Spleen (tissue), 11 donors: ENCODE data around the gene SLC2A4. TPM values are rescaled to one million over a fixed set of nuclear protein-coding genes. Genes with fewer than 3 reads are reported as not detected.

Experiments
- DNase-seq: peaks from one replicate; pipeline ENCODE4 v3.0.0-alpha.2; 2020
- H3K27ac ChIP-seq, 8 donors: fragments of 200-600 bp; sonication (generic) in 7 of 8; 1 replicate in 4 of 8; 2 replicates in 4 of 8; pipeline versions ENCODE4 v1.5.0 to v1.8.0; 2016 to 2021; ENCODE audit warnings: inconsistent platforms in 4 of 8, mild to moderate bottlenecking in 4 of 8, moderate library complexity in 1 of 8
- H3K27me3 ChIP-seq, 7 donors: fragments of 200-600 bp; sonication (generic) in 6 of 7; replicated peaks in 1 of 7; 1 replicate in 4 of 7; 2 replicates in 3 of 7; pipeline versions ENCODE4 v1.5.0 to v1.8.0; 2016 to 2021; ENCODE audit warnings: inconsistent platforms in 3 of 7, mild to moderate bottlenecking in 1 of 7
- H3K36me3 ChIP-seq, 6 donors: fragments of 200-600 bp; sonication (generic) in 5 of 6; 1 replicate in 4 of 6; 2 replicates in 2 of 6; pipeline versions ENCODE4 v1.5.0 to v1.8.0; 2016 to 2021; ENCODE audit warnings: inconsistent platforms in 2 of 6
- H3K4me1 ChIP-seq, 6 donors: fragments of 200-600 bp; sonication (generic) in 5 of 6; 1 replicate in 3 of 6; 2 replicates in 3 of 6; pipeline versions ENCODE4 v1.5.0 to v1.8.0; 2016 to 2021; ENCODE audit warnings: inconsistent platforms in 3 of 6
- H3K4me3 ChIP-seq, 8 donors: fragments of 200-600 bp; sonication (generic) in 7 of 8; 1 replicate in 4 of 8; 2 replicates in 4 of 8; pipeline versions ENCODE4 v1.5.0 to v1.8.0; 2016 to 2021; ENCODE audit warnings: inconsistent platforms in 4 of 8, mild to moderate bottlenecking in 4 of 8, moderate library complexity in 2 of 8
- H3K9me3 ChIP-seq, 8 donors: fragments of 200-600 bp; sonication (generic) in 7 of 8; 1 replicate in 4 of 8; 2 replicates in 4 of 8; pipeline versions ENCODE4 v1.5.0 to v1.8.0; 2016 to 2021; ENCODE audit warnings: inconsistent platforms in 4 of 8
- POLR2A ChIP-seq, 3 donors: fragments of 450-650 bp; IDR thresholded peaks; one replicate each; pipeline ENCODE4 v1.5.1; 2017; ENCODE audit warnings: antibody characterized with exemption in 3 of 3, mild to moderate bottlenecking in 1 of 3
- POLR2AphosphoS5 ChIP-seq, 3 donors: sonication (generic); formaldehyde crosslinking; IDR thresholded peaks; one replicate each; pipeline ENCODE4 v1.5.1; 2017; ENCODE audit warnings: antibody characterized with exemption in 3 of 3
- WGBS, 5 donors: extraction: QIAGEN DNeasy Blood & Tissue Kit in 3 of 5; methylation state at CpG; one replicate each; pipeline versions ENCODE4 v1.1.5 to v1.1.7; 2013 to 2018; 5-methylcytosine and 5-hydroxymethylcytosine counted together
- intact Hi-C: fragments of 100-400 bp; cut with DNase I; formaldehyde crosslinking; loops from one replicate; pipeline ENCODE4 v1.15.0; 2023; ENCODE audit warnings: low total_unique reads
- polyA plus RNA-seq, 3 donors: library from polyadenylated mRNA; stranded (reverse); fragments of 200-250 nt; gene quantifications; one replicate each; pipeline ENCODE4 v1.2.1, GENCODE V29; 2013
- total RNA-seq, 7 donors: library from RNA; depleted of rRNA in 3 of 7; stranded (reverse); fragments of >200 nt in 3 of 7; fragmentation: NEBNext Ultra II Directional in 4 of 7; extraction: Animal tissue kit (Norgen Biotek cat#: 25700) in 4 of 7; gene quantifications; one replicate each; pipeline versions ENCODE4 v1.1.0 to v1.2.1, GENCODE V29; 2016 to 2021
- TF ChIP-seq, protein P1 (sequence below), 11 experiments: fragments of 200-600 bp in 7 of 11; fragments of 450-650 bp in 4 of 11; sonication (generic) in 4 of 11; IDR thresholded peaks in 8 of 11; conservative IDR thresholded peaks in 3 of 11; 1 replicate in 7 of 11; 2 replicates in 4 of 11; pipeline versions ENCODE4 v1.4.0 to v1.8.0; 2016 to 2021; ENCODE audit warnings: antibody characterized with exemption in 11 of 11, inconsistent platforms in 4 of 11, mild to moderate bottlenecking in 1 of 11
- donor health status: healthy with polysubstance abuse.
- donor health status: DM: no; HTN: no; CAD: no; lungs with moderate emphysema.
- donor health status: DM: no; HTN: no; CAD: no.
- donor health status: Bipolar disorder and iron deficiency.
- donor health status: healthy.
- donor health status: DM: no; HTN: no; CAD: no.
- donor health status: DM: yes; HTN: yes; CAD: no.

Gene SLC2A4
- total and polyA plus RNA-seq, 10 donors, result 0.07 to 1.6 (median 0.49) TPM

DNA sequence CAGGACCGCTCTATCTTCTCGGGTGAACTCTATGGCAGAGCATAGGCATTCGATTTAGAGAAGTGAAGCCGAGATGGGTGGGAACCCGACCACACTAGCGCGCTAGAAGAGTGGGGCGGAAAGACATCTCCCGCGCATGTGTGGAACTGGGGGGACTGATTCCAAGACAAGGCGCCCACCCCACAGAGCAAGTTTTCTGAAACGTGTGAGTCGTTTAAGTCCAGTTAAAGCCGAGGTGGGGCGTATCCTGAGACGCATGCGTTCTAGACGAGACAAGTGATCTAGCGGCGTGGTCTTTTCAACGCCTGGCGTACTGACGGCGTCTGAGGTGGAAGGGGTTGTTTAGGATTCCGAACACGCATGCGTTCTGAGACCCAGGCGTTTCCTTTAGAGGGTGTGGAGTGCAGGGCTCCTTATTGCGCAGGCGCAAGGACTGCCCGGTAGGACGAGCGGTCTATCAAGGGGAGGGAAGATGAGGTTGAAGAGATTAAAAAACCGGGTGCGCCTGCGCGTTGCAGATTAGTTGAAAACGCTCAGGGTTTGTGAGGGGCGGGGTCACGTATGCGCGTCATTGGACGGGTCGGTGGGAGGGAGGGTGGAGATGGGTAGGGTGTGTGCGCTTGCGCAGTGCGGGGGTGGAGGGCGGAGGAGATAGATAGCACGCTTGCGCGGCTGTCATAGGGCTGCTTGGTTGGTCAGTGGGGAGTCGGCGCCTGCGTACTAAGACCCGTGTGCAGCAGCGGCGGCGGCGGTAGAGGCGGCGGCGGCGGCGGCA lies 25.6 kb downstream of the SLC2A4 start, which contains the start of gene EIF5A:
Gene EIF5A (plus strand): TSS at position 718 of the 775 bp plus-strand sequence. CDS start 2,008 bp downstream, outside the sequence.
- TF ChIP-seq, protein P1, sequence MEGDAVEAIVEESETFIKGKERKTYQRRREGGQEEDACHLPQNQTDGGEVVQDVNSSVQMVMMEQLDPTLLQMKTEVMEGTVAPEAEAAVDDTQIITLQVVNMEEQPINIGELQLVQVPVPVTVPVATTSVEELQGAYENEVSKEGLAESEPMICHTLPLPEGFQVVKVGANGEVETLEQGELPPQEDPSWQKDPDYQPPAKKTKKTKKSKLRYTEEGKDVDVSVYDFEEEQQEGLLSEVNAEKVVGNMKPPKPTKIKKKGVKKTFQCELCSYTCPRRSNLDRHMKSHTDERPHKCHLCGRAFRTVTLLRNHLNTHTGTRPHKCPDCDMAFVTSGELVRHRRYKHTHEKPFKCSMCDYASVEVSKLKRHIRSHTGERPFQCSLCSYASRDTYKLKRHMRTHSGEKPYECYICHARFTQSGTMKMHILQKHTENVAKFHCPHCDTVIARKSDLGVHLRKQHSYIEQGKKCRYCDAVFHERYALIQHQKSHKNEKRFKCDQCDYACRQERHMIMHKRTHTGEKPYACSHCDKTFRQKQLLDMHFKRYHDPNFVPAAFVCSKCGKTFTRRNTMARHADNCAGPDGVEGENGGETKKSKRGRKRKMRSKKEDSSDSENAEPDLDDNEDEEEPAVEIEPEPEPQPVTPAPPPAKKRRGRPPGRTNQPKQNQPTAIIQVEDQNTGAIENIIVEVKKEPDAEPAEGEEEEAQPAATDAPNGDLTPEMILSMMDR (IDR thresholded peaks at IDR 0.05 in 8 of 11, conservative IDR thresholded peaks at IDR 0.05 in 3 of 11), result no peak
- TF ChIP-seq POLR2A (IDR thresholded peaks at IDR 0.05) (peak; percentile 76 to 94 (median 91)), POLR2AphosphoS5 (IDR thresholded peaks at IDR 0.05) (peak; percentile 97 to 98 (median 98))
- H3K4me3 ChIP-seq, result peak within 1 kb of the TSS; percentile 89 to 97 (median 92)
- H3K9me3 ChIP-seq, result no peaks in the 10 kb centered on the region
- 0 to 1% (median 0%) methylated on average over 54 to 64 of the region's 64 CpGs for WGBS, 5 donors
- intact Hi-C loops, result loop anchor here (10.0 kb wide), 1 partner anchor 262 kb away; the partner anchor contains the start of gene SLC16A11
- H3K36me3 ChIP-seq, result peaks cover 0 to 30% (median 27%) of the 10 kb centered on the region in 6 donors
- H3K27me3 ChIP-seq, result no peaks in the 10 kb centered on the region
- peaks cover 26 to 50% (median 39%) of the 10 kb centered on the region in 6 donors for H3K4me1 ChIP-seq
- peak within 1 kb of the TSS; percentile 83 to 100 (median 98) for H3K27ac ChIP-seq
- DNase-seq, result peak; percentile 100

DNA sequence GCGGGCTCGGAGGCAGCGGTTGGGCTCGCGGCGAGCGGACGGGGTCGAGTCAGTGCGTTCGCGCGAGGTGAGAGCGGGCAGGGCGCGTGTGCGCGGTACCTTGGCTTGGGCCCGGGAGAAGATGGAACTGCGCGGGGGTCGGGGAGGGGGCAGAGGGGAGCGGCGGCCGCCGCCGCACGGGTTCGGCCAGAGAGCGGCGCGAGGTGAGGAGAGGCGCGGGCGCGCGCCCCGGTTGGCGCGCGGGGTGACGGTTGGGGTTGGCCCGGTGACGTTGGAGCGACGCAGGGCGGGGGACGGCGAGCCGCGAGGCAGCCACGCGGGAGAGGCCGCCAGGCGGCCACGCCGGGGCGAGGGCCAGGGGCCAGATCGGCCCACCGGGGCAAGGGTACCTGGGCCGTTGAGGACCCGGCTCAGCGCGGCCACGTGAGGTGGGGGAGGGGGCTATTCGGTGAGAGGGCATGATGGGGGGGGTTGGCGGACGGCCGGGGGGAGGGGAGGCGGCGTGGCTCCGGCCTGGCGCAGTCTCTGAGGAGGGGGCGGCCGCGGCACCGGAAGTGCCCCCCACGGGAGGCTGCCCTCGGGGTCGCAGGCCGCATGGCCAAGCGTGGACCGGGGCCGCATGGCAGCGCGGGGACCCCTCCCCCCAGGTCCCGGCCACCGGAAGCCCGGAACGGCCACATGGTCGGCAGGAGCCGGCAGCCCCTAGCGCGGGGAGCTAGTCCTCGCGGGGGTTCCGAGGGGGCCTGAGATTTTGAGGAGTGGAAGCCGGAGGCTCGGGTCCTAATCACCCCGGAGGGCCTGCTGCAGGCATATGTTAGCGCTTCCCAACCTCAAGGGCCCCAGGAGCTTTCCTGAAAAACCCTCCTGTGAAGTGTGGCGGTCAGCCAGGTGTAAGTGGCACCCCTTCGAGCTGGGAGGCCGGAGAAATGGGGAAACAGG lies 26.4 kb downstream of the SLC2A4 start:
- H3K9me3 ChIP-seq, result no peaks in the 10 kb centered on the region
- H3K4me1 ChIP-seq, result peaks cover 29 to 58% (median 47%) of the 10 kb centered on the region in 6 donors
- TF ChIP-seq, protein P1 (IDR thresholded peaks at IDR 0.05 in 8 of 11, conservative IDR thresholded peaks at IDR 0.05 in 3 of 11), result peak in 4 of 11 experiments; percentile 8 to 22 (median 10)
- peak in 2 of 3 donors; percentile 3 to 40 for TF ChIP-seq POLR2AphosphoS5 (IDR thresholded peaks at IDR 0.05)
- TF ChIP-seq POLR2A (IDR thresholded peaks at IDR 0.05), result no peak
- H3K4me3 ChIP-seq, result peak overlapping the region; percentile 89 to 97 (median 92)
- peak overlapping the region; percentile 83 to 100 (median 98) for H3K27ac ChIP-seq
- no peaks in the 10 kb centered on the region for H3K27me3 ChIP-seq
- WGBS, 5 donors, result 0 to 1% (median 0%) methylated on average over 29 to 104 of the region's 104 CpGs
- peaks cover 0 to 38% (median 36%) of the 10 kb centered on the region in 6 donors for H3K36me3 ChIP-seq
- intact Hi-C loops, result loop anchor here (10.0 kb wide), 1 partner anchor 263 kb away; the partner anchor contains the start of gene SLC16A11
- peak; percentile 91 for DNase-seq

DNA sequence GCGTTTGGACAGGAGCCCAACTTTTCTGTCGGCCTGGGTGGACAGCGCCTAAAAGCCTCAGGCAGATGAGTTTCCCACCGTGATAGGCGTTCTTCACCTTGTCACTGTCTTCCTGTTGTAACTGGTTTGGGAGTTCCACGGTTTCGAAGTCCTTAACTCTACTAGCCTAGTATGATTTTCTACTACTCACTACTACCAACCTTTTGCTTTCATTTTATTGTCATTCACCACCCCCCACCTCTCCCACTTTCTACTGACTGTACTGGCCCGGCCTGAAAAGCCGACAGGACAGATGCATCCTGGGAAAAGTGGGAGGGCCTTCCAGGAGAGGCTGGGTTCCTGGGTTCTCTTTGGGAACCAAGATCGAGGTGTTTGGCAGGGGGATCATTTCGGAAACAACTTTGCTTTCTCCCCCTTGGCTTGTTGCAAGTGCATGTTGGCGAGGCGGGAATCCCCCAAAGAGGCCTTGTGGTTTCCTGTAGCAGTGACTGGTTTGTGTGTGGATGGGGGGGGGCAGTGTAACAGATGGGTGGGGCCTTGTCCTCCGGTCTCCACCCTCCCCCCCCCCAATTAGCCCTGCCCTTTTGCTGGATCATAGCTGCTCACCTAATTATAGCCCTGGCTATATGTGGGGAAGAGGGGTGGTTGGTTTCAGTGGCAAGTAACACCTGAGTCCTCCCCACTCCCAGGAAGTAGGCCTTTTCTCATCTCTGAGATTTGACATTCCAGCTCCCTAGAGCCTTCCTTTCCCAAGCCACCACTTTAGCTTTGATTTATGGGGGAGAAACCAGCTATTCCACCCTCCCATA lies 27.3 kb downstream of the SLC2A4 start:
- no peaks in the 10 kb centered on the region for H3K27me3 ChIP-seq
- H3K27ac ChIP-seq, result peak overlapping the region; percentile 83 to 100 (median 98)
- 0 to 1% (median 0%) methylated on average over 14 of the region's 14 CpGs for WGBS, 5 donors
- peaks cover 32 to 67% (median 55%) of the 10 kb centered on the region in 6 donors for H3K4me1 ChIP-seq
- TF ChIP-seq POLR2AphosphoS5 (IDR thresholded peaks at IDR 0.05), result peak in 2 of 3 donors; percentile 59 to 69
- TF ChIP-seq, protein P1 (IDR thresholded peaks at IDR 0.05 in 8 of 11, conservative IDR thresholded peaks at IDR 0.05 in 3 of 11), result no peak
- H3K9me3 ChIP-seq, result no peaks in the 10 kb centered on the region
- H3K4me3 ChIP-seq, result peak overlapping the region; percentile 89 to 97 (median 92)
- peaks cover 0 to 47% (median 44%) of the 10 kb centered on the region in 6 donors for H3K36me3 ChIP-seq
- intact Hi-C loops, result loop anchor here (10.0 kb wide), 1 partner anchor 264 kb away; the partner anchor contains the start of gene SLC16A11
- peak; percentile 91 for DNase-seq
